Fibroblast of mammary gland (primary cell): ENCODE measurements around the gene CLCN2.
A peak's percentile ranks its signal among the peaks of the same experiment; 100 is the strongest.

Experiments
- DNase-seq: peaks from one replicate; pipeline ENCODE4 v3.0.0-alpha.2; 2010; ENCODE audit warnings: low read depth
- H3K4me3 ChIP-seq: 2 replicates; pipeline ENCODE4 v1.5.1; 2011; ENCODE audit warnings: low read depth, mild to moderate bottlenecking, low read length, moderate library complexity; ENCODE audit not compliant: control insufficient read depth
- CTCF ChIP-seq: conservative IDR thresholded peaks from 2 replicates; pipeline ENCODE4 v1.5.1; 2011; ENCODE audit warnings: low read depth, low read length, inconsistent platforms; ENCODE audit not compliant: control insufficient read depth, insufficient read depth

CLCN2 gene

GRCh38 chr3:184381261-184382224, 20.1 kb upstream of the CLCN2 start:
- no peak for DNase-seq
- TF ChIP-seq CTCF = no peak
- no peak overlapping the region for H3K4me3 ChIP-seq

- H3K4me3 ChIP-seq = peak overlapping the region; percentile 7
- DNase-seq = no peak
- TF ChIP-seq CTCF = no peak
These were observed 19.3 kb upstream of the CLCN2 start for GRCh38 chr3:184380627-184381260.

GRCh38 chr3:184380185-184380626, 18.8 kb upstream of the CLCN2 start:
- peak; percentile 30 for DNase-seq
- no peak overlapping the region for H3K4me3 ChIP-seq
- no peak for TF ChIP-seq CTCF

- no peak for TF ChIP-seq CTCF
- H3K4me3 ChIP-seq = peak within 1 kb of the TSS; percentile 7
- no peak for DNase-seq
These were observed 18.2 kb upstream of the CLCN2 start, which contains the start of gene CHRD for GRCh38 chr3:184379358-184380184. CHRD (plus strand) TSS chr3:184380054; CDS start chr3:184380319, 265 bp downstream.

- DNase-seq = no peak
- no peak for TF ChIP-seq CTCF
- no peak overlapping the region for H3K4me3 ChIP-seq
These were observed 17.4 kb upstream of the CLCN2 start for GRCh38 chr3:184378651-184379357.
